ENCODE results near the gene CSF2RB. TPM values are rescaled to one million over a fixed set of nuclear protein-coding genes. Genes with fewer than 3 reads are reported as not detected.

Gene CSF2RB
- total RNA-seq (2021) (not detected in 2 replicates), Bru-seq, nascent RNA (percentile 7 among the genes with signal in this experiment), BruChase-seq, experiment 1, labeled RNA remaining after a 2-hour chase (percentile 8 among the genes with signal in this experiment), BruChase-seq, experiment 2, labeled RNA remaining after a 6-hour chase (percentile 16 among the genes with signal in this experiment)
- long read RNA-seq, result 0 reads

DNA sequence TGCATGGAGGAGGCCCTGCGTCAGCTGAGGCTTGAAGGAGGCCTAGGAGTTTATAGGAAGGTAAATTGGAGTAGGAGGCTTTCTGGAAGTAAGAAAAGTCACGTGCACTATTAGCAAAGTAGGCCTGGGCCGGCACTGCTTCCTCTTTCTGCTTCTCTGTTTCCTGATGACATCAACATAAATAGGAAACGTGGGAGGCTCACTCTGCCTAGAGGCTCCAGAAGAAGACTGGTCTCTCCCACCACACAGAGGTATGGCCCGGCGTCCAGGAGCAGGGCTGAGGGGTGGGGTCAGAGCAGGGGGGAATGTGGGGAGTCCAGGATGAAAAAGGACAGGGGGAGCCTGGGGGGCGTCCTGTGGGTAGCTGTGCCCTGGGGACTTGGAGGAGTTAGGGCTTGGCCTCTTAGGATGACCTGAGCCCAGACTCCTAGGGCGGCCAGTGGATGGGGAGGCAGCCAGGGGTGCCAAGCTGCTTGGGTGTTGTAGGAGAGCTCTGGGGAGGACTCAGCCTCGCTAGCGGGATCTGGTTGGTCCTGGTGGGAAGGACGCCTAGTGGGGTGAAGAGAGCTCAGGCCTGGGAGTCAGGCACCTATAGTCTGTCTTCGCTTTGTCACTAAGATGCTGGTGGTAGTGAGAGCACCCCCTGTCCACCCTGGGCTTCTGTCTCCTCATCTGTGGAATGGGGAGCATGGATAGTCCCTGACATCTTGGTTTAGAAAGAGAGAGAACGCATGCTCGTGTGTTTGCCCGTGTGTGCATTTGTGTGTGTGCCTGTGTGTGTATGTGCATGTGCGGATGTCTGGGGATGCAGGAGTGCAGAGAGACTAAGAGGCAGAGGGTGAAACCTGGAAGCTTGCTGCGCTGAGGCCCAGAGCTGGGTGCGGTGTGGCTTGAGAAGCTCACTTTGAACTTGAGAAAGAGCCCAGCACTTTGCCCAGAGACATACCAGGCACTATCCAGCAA is at the start of gene CSF2RB:
Gene CSF2RB (plus strand): TSS at position 202 of the 963 bp plus-strand sequence. CDS start 8,580 bp downstream, outside the sequence.
- DNase-seq, result no peak
- Histone ChIP-seq H3K4me2 (no peak within 1 kb of the TSS), H4K20me1 (ENCODE audit: insufficient read depth) (no peaks in the 10 kb centered on the region), H2AFZ (no peak within 1 kb of the TSS), H3K4me1 (replicated peaks; ENCODE audit: insufficient read depth) (0 out of 2 replicates have a peak, but pooled peaks cover 20% of the 10 kb centered on the region), H3K36me3 (ENCODE audit: low read depth) (no peaks in the 10 kb centered on the region), H3K27me3 (ENCODE audit: insufficient read depth, low read depth) (no peaks in the 10 kb centered on the region), H3K4me3 (no peak within 1 kb of the TSS), H3K27ac (no peak within 1 kb of the TSS), H3F3A (ENCODE audit: insufficient read depth, low read depth) (no peaks in the 10 kb centered on the region), H3K79me2 (ENCODE audit: low read depth) (no peaks in the 10 kb centered on the region), H3K9me2 (ENCODE audit: insufficient read depth) (no peaks in the 10 kb centered on the region), H3K9me3 (ENCODE audit: insufficient read depth, low read depth) (no peaks in the 10 kb centered on the region)
- CTCF ChIA-PET, result interaction anchor here (0.6 kb wide), 2 partner anchors 245 to 679 kb away, joined by 3 to 11 read pairs; no protein-coding TSS in a partner anchor
- TF ChIP-seq, protein P1, sequence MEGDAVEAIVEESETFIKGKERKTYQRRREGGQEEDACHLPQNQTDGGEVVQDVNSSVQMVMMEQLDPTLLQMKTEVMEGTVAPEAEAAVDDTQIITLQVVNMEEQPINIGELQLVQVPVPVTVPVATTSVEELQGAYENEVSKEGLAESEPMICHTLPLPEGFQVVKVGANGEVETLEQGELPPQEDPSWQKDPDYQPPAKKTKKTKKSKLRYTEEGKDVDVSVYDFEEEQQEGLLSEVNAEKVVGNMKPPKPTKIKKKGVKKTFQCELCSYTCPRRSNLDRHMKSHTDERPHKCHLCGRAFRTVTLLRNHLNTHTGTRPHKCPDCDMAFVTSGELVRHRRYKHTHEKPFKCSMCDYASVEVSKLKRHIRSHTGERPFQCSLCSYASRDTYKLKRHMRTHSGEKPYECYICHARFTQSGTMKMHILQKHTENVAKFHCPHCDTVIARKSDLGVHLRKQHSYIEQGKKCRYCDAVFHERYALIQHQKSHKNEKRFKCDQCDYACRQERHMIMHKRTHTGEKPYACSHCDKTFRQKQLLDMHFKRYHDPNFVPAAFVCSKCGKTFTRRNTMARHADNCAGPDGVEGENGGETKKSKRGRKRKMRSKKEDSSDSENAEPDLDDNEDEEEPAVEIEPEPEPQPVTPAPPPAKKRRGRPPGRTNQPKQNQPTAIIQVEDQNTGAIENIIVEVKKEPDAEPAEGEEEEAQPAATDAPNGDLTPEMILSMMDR (conservative IDR thresholded peaks at IDR 0.05), result no peak
- TF ChIP-seq EZH2 (IDR thresholded peaks at IDR 0.05; ENCODE audit: low read depth), result no peak
- no TSS peak for BruUV-seq (replicated peaks)
- POLR2A ChIA-PET (ENCODE audit: unreplicated experiment), result no interaction called here
- intact Hi-C loops (cut with micrococcal nuclease; ENCODE audit: unreplicated experiment), result loop anchor here (5.0 kb wide), 1 partner anchor 41 kb away; no protein-coding TSS in a partner anchor

DNA sequence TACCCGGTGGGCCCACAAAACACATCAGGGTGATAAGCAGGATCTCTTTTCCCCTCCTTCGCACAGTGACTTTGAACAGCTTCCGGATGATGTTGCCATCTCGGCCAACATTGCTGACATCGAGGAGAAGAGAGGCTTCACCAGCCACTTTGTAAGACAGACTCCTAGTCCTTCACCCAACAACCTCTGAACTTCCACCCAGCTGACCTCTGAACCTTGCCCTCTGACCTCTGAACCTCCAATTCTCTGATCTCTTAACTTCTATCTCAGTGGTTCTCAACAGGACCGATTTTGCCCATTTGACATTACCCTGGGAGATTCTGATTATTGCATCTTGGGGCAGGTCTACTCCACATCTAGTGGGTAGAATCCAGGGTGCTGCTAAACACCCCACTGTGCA is 49.4 kb upstream of the CSF2RB start:
- no TSS peak for BruUV-seq (replicated peaks)

DNA sequence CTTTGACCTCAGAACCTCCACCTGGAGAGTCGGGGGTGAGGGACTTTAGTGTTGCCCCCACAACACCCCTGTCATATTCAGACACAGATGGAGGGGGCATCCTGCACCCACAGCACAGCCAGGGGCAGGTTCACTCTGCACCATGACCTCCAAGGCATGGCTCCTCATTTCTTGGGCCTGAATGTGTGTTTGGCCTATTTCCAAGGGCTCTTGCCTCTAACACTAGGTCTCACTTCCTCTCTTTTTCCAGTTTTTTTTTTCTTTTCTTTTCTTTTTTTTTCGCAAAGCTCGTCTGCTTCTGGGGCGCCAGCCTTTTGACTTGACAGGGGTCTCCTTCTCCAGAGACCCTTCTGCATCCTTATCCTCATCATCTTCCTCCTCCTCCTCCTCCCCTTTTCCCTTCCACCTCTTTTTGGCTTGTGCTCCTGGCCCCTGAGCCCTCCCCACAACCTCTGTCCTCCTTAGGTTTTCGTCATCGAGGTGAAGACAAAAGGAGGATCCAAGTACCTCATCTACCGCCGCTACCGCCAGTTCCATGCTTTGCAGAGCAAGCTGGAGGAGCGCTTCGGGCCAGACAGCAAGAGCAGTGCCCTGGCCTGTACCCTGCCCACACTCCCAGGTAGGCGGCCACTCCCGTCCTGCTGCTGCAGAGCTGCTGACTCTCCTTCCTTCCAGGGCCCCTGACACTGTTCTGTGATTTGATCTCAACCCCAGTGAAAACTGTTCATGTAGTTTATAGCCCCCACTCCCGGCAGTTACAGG is 48.8 kb upstream of the CSF2RB start:
- ChIA-PET CTCF (interaction anchor here (0.5 kb wide), 1 partner anchor 427 kb away, joined by 5 read pairs; no protein-coding TSS in a partner anchor), POLR2A (ENCODE audit: unreplicated experiment) (no interaction called here)
- H3K9me3 ChIP-seq (ENCODE audit: insufficient read depth, low read depth), result no peaks in the 10 kb centered on the region
- H3K79me2 ChIP-seq (ENCODE audit: low read depth), result no peaks in the 10 kb centered on the region
- no peaks in the 10 kb centered on the region for H3K9me2 ChIP-seq (ENCODE audit: insufficient read depth)
- peaks cover 31% of the 10 kb centered on the region for H3K4me1 ChIP-seq (replicated peaks; ENCODE audit: insufficient read depth)
- peak in 1 of 2 experiments; percentile 18 for DNase-seq
- intact Hi-C loops (cut with micrococcal nuclease; ENCODE audit: unreplicated experiment), result no loop called here
- H3K4me2 ChIP-seq, result no peak overlapping the region
- TF ChIP-seq, protein P1 (conservative IDR thresholded peaks at IDR 0.05), result no peak
- TF ChIP-seq EZH2 (IDR thresholded peaks at IDR 0.05; ENCODE audit: low read depth), result no peak
- H3K36me3 ChIP-seq (ENCODE audit: low read depth), result no peaks in the 10 kb centered on the region
- H3K4me3 ChIP-seq, result no peak overlapping the region
- no peak overlapping the region for H3K27ac ChIP-seq
- BruUV-seq (replicated peaks), result no TSS peak
- no peaks in the 10 kb centered on the region for H4K20me1 ChIP-seq (ENCODE audit: insufficient read depth)
- no peak overlapping the region for H2AFZ ChIP-seq
- peaks cover 2% of the 10 kb centered on the region; the same call in 1 of the 2 replicates for H3F3A ChIP-seq (ENCODE audit: insufficient read depth, low read depth)
- no peaks in the 10 kb centered on the region for H3K27me3 ChIP-seq (ENCODE audit: insufficient read depth, low read depth)

More for the DNA sequence above, 49.4 kb upstream of the CSF2RB start:
- no peak for DNase-seq
- H3K27me3 ChIP-seq (ENCODE audit: insufficient read depth, low read depth), result no peaks in the 10 kb centered on the region
- ChIA-PET POLR2A (ENCODE audit: unreplicated experiment) (no interaction called here), CTCF (no interaction called here)
- H4K20me1 ChIP-seq (ENCODE audit: insufficient read depth), result no peaks in the 10 kb centered on the region
- no peaks in the 10 kb centered on the region for H3K79me2 ChIP-seq (ENCODE audit: low read depth)
- H3K4me3 ChIP-seq, result no peak overlapping the region
- H3K27ac ChIP-seq, result no peak overlapping the region
- no peak for TF ChIP-seq EZH2 (IDR thresholded peaks at IDR 0.05; ENCODE audit: low read depth)
- no peaks in the 10 kb centered on the region for H3F3A ChIP-seq (ENCODE audit: insufficient read depth, low read depth)
- no peaks in the 10 kb centered on the region for H3K36me3 ChIP-seq (ENCODE audit: low read depth)
- intact Hi-C loops (cut with micrococcal nuclease; ENCODE audit: unreplicated experiment), result no loop called here
- no peak overlapping the region for H2AFZ ChIP-seq
- no peak overlapping the region for H3K4me2 ChIP-seq
- peaks cover 25% of the 10 kb centered on the region for H3K4me1 ChIP-seq (replicated peaks; ENCODE audit: insufficient read depth)
- no peaks in the 10 kb centered on the region for H3K9me3 ChIP-seq (ENCODE audit: insufficient read depth, low read depth)
- no peaks in the 10 kb centered on the region for H3K9me2 ChIP-seq (ENCODE audit: insufficient read depth)
